IPS DF 6.9 (cell line): ENCODE measurements around the gene ADAMTS14.
"Not testable (repeated sequence)": the region's sequence is repeated elsewhere in the genome, so short reads cannot be mapped to it uniquely, and the experiment has no call there.

Experiments
- DNase-seq: peaks from one replicate; pipeline ENCODE4 v3.0.0-alpha.2; 2013; ENCODE audit warnings: low read depth, low spot score
- H3K27ac ChIP-seq: one replicate; pipeline ENCODE4 v1.5.1; 2013; ENCODE audit warnings: low read length, control low read depth
- H3K27me3 ChIP-seq: 2 replicates; pipeline ENCODE4 v1.6.1; 2013; ENCODE audit warnings: mild to moderate bottlenecking, low read length; ENCODE audit not compliant: control insufficient read depth, insufficient read depth
- H3K36me3 ChIP-seq: 2 replicates; pipeline ENCODE4 v1.6.1; 2013; ENCODE audit warnings: low read length; ENCODE audit not compliant: control insufficient read depth, insufficient read depth
- H3K4me1 ChIP-seq: 2 replicates; pipeline ENCODE4 v1.6.1; 2013; ENCODE audit warnings: low read length; ENCODE audit not compliant: control insufficient read depth, insufficient read depth
- H3K4me3 ChIP-seq: 2 replicates; pipeline ENCODE4 v1.5.1; 2013; ENCODE audit warnings: mild to moderate bottlenecking, low read length
- H3K9me3 ChIP-seq: 2 replicates; pipeline ENCODE4 v1.6.1; 2013; ENCODE audit warnings: low read length, inconsistent platforms; ENCODE audit not compliant: control insufficient read depth, insufficient read depth
- WGBS: extraction: QIAGEN DNeasy Blood & Tissue Kit; methylation state at CpG from one replicate; pipeline ENCODE4 v1.1.7; 2013; ENCODE audit warnings: mixed read lengths, missing lambda C conversion rate; ENCODE audit not compliant: insufficient read length, insufficient coverage; 5-methylcytosine and 5-hydroxymethylcytosine counted together

Gene ADAMTS14

GRCh38 chr10:70672165-70673042 lies at the start of gene ADAMTS14:
ADAMTS14 (plus strand) TSS chr10:70672506; CDS start chr10:70672803, 297 bp downstream.
- peak within 1 kb of the TSS; percentile 36; the same call in 1 of the 2 replicates for H3K4me3 ChIP-seq
- 0 out of 2 replicates have a peak, but pooled peaks cover 3% of the 10 kb centered on the region for H3K4me1 ChIP-seq
- H3K27ac ChIP-seq: no peak within 1 kb of the TSS
- H3K27me3 ChIP-seq: no peaks in the 10 kb centered on the region
- no CpG with 5 or more reads among the region's 100 CpGs for WGBS
- no peaks in the 10 kb centered on the region for H3K9me3 ChIP-seq
- no peak for DNase-seq
- no peaks in the 10 kb centered on the region for H3K36me3 ChIP-seq

GRCh38 chr10:70622541-70622940 lies 49.8 kb upstream of the ADAMTS14 start:
- Histone ChIP-seq H3K36me3 (no peaks in the 10 kb centered on the region), H3K27ac (peak overlapping the region; percentile 38), H3K4me1 (peaks cover 2% of the 10 kb centered on the region; the same call in 1 of the 2 replicates), H3K4me3 (no peak overlapping the region), H3K9me3 (no peaks in the 10 kb centered on the region), H3K27me3 (no peaks in the 10 kb centered on the region)
- DNase-seq: no peak
- WGBS: no CpG with 5 or more reads among the region's 3 CpGs

GRCh38 chr10:70622981-70623844 lies 49.1 kb upstream of the ADAMTS14 start:
- WGBS: no CpG with 5 or more reads among the region's 3 CpGs
- Histone ChIP-seq H3K4me3 (no peak overlapping the region), H3K4me1 (peaks cover 2% of the 10 kb centered on the region; the same call in 1 of the 2 replicates), H3K9me3 (no peaks in the 10 kb centered on the region), H3K27ac (peak overlapping the region; percentile 38), H3K27me3 (no peaks in the 10 kb centered on the region), H3K36me3 (no peaks in the 10 kb centered on the region)
- no peak for DNase-seq

- DNase-seq: no peak
- Histone ChIP-seq H3K4me1 (peaks cover 2% of the 10 kb centered on the region; the same call in 1 of the 2 replicates), H3K4me3 (no peak overlapping the region), H3K9me3 (no peaks in the 10 kb centered on the region), H3K27me3 (no peaks in the 10 kb centered on the region), H3K27ac (peak overlapping the region; percentile 72), H3K36me3 (no peaks in the 10 kb centered on the region)
These were observed 46.2 kb upstream of the ADAMTS14 start for GRCh38 chr10:70626056-70626455.

DNA sequence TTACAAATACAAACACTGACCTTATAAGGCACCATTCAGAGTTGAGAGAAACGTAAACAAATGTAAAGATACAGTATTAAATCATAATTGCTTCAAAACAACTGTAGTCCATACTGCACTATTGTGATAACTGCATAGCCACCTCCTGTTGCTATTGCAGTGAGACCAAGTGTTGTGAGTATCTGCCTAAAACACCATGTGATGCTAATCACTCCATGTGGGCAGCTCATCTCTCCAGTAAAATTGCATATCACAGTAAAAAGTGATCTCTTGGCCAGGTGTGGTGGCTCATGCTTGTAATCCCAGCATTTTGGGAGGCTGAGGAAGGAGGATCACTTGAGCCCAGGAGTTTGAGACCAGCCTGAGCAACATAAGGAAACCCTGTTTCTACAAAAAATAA lies 43.0 kb upstream of the ADAMTS14 start:
- no peak for DNase-seq
- H3K4me3 ChIP-seq: no peak overlapping the region
- peaks cover 2% of the 10 kb centered on the region; the same call in 1 of the 2 replicates for H3K4me1 ChIP-seq
- H3K9me3 ChIP-seq: no peaks in the 10 kb centered on the region
- WGBS: no CpG with 5 or more reads among the region's 1 CpG
- H3K36me3 ChIP-seq: no peaks in the 10 kb centered on the region
- H3K27me3 ChIP-seq: no peaks in the 10 kb centered on the region
- H3K27ac ChIP-seq: no peak overlapping the region

DNA sequence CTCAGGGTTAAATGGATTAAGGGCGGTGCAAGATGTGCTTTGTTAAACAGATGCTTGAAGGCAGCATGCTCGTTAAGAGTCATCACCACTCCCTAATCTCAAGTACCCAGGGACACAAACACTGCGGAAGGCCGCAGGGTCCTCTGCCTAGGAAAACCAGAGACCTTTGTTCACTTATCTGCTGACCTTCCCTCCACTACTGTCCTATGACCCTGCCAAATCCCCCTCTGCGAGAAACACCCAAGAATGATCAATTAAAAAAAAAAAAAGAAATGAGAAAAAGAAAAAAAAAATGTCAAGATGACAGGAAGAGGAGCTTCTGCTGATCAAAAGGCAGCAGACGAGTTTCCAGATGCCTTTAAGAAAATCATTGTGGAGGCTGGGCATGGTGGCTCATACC lies 40.6 kb upstream of the ADAMTS14 start:
- H3K4me1 ChIP-seq, H3K27me3 ChIP-seq, H3K27ac ChIP-seq, H3K36me3 ChIP-seq, H3K9me3 ChIP-seq, DNase-seq, H3K4me3 ChIP-seq: not testable (repeated sequence)
- no CpG with 5 or more reads among the region's 6 CpGs for WGBS

DNA sequence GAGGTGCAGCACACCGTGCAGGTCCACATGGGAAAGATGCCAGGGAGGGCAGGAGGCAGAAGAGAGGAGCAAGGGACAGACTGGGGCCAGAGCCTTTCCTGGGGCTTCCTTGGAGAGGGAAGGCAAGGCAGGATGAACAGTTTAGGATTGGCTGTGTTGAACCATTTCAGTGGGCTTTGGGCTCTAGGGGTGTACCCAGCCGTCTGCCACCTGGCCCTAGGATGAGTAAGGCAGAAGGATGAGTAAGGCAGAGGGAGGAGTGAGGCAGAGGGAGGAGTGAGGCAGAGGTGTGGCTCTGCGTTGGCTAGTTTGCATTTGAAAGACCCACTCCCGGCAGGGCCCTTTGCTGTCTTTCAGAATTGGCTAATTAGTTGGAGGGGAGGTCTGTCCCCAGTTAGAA lies 38.3 kb upstream of the ADAMTS14 start:
- no peaks in the 10 kb centered on the region for H3K9me3 ChIP-seq
- DNase-seq: no peak
- no CpG with 5 or more reads among the region's 4 CpGs for WGBS
- H3K4me3 ChIP-seq: no peak overlapping the region
- H3K4me1 ChIP-seq: peaks cover 3% of the 10 kb centered on the region
- no peaks in the 10 kb centered on the region for H3K36me3 ChIP-seq
- H3K27ac ChIP-seq: no peak overlapping the region
- no peaks in the 10 kb centered on the region for H3K27me3 ChIP-seq

DNA sequence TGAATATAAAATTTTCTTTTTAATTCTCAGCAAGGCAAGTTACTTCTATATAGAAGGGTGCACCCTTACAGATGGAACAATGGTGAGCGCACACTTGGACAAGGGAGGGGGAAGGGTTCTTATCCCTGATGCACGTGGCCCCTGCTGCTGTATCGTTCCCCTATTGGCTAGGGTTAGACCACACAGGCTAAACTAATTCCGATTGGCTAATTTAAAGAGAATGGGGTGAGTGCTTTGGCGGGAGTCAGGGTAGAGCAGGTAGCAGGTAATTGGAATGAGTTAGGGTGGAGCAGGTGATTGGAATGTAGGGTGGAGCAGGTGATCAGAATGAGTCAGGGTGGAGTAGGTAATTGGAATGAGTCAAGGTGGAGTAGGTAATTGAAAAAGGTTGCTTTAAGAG lies 37.8 kb upstream of the ADAMTS14 start:
- not testable (repeated sequence) for H3K9me3 ChIP-seq, DNase-seq, H3K4me3 ChIP-seq, H3K27ac ChIP-seq, H3K4me1 ChIP-seq, H3K27me3 ChIP-seq, H3K36me3 ChIP-seq
- no CpG with 5 or more reads among the region's 5 CpGs for WGBS

GRCh38 chr10:70639640-70640383 lies 32.5 kb upstream of the ADAMTS14 start:
- WGBS: no CpG with 5 or more reads among the region's 7 CpGs

DNA sequence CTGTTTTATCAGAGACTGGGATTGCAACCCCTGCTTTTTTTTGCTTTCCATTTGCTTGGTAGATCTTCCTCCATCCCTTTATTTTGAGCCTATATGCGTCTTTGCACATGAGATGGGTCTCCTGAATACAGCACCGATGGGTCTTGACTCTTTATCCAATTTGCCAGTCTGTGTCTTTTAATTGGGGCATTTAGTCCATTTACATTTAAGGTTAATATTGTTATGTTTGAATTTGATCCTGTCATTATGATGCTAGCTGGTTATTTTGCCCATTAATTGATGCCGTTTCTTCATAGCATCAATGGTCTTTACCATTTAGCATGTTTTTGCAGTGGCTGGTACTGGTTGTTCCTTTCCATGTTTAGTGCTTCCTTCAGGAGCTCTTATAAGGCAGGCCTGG lies 29.0 kb upstream of the ADAMTS14 start:
- H3K4me3 ChIP-seq, H3K36me3 ChIP-seq, H3K27ac ChIP-seq, H3K4me1 ChIP-seq, DNase-seq, H3K9me3 ChIP-seq, H3K27me3 ChIP-seq: not testable (repeated sequence)
- no CpG with 5 or more reads among the region's 3 CpGs for WGBS

More at GRCh38 chr10:70639640-70640383, 32.5 kb upstream of the ADAMTS14 start:
- H3K36me3 ChIP-seq, H3K4me1 ChIP-seq, H3K9me3 ChIP-seq, H3K4me3 ChIP-seq, H3K27ac ChIP-seq, DNase-seq, H3K27me3 ChIP-seq: not testable (repeated sequence)
